Stomach (tissue), 9 donors: Measurements from ENCODE around the gene G3BP2. TPM values are rescaled to one million over a fixed set of nuclear protein-coding genes. Genes with fewer than 3 reads are reported as not detected.

Source experiments
- DNase-seq, 2 donors: peaks; one replicate each; pipeline versions ENCODE4 v3.0.0 to v3.0.0-alpha.2; 2013 to 2019
- H3K27ac ChIP-seq, 5 donors: fragments of 200-600 bp in 4 of 5; sonication (generic) in 4 of 5; one replicate each; pipeline ENCODE4 v1.5.1; 2013 to 2019; ENCODE audit warnings: mild to moderate bottlenecking in 1 of 5, moderate library complexity in 1 of 5
- H3K27me3 ChIP-seq, 3 donors: fragments of 200-600 bp; sonication (generic); one replicate each; pipeline ENCODE4 v1.5.1; 2017 to 2019; ENCODE audit warnings: mixed run types in 1 of 3
- H3K36me3 ChIP-seq, 4 donors: fragments of 200-600 bp; sonication (generic); 1 replicate in 3 of 4; 2 replicates in 1 of 4; pipeline ENCODE4 v1.5.1; 2016 to 2019
- H3K4me1 ChIP-seq, 4 donors: fragments of 200-600 bp; sonication (generic); one replicate each; pipeline ENCODE4 v1.5.1; 2016 to 2019
- H3K4me3 ChIP-seq, 4 donors: fragments of 200-600 bp; sonication (generic) in 3 of 4; one replicate each; pipeline ENCODE4 v1.5.1; 2016 to 2019; ENCODE audit warnings: mild to moderate bottlenecking in 1 of 4
- H3K9me3 ChIP-seq, 4 donors: fragments of 200-600 bp; sonication (generic); one replicate each; pipeline ENCODE4 v1.5.1; 2016 to 2019
- EP300 ChIP-seq: sonication (generic); formaldehyde crosslinking; IDR thresholded peaks from one replicate; pipeline ENCODE4 v1.6.1; 2017; ENCODE audit warnings: antibody characterized with exemption
- POLR2A ChIP-seq, 4 donors: fragments of 450-650 bp; IDR thresholded peaks; one replicate each; pipeline ENCODE4 v1.6.1; 2016; ENCODE audit warnings: antibody characterized with exemption in 4 of 4, control low read depth in 2 of 4, mild to moderate bottlenecking in 1 of 4, moderate library complexity in 1 of 4
- POLR2AphosphoS5 ChIP-seq, 3 donors: sonication (generic); formaldehyde crosslinking; IDR thresholded peaks; one replicate each; pipeline ENCODE4 v1.6.1; 2016; ENCODE audit warnings: antibody characterized with exemption in 3 of 3
- WGBS, 5 donors: extraction: QIAGEN DNeasy Blood & Tissue Kit in 3 of 5; methylation state at CpG; one replicate each; pipeline versions ENCODE4 v1.1.5 to v1.1.7; 2013 to 2018; 5-methylcytosine and 5-hydroxymethylcytosine counted together
- intact Hi-C: fragments of 100-400 bp; cut with DNase I; formaldehyde crosslinking; loops from one replicate; pipeline ENCODE4 v1.15.1; 2023; ENCODE audit warnings: low total_unique reads
- polyA plus RNA-seq, 3 donors: library from polyadenylated mRNA; stranded (reverse); fragments of 200-250 nt; gene quantifications; one replicate each; pipeline ENCODE4 v1.2.3, GENCODE V29; 2013
- total RNA-seq, 5 donors: library from RNA; depleted of rRNA; stranded (reverse); fragments of >200 nt; gene quantifications; one replicate each; pipeline versions ENCODE4 v1.1.0 to v1.2.3, GENCODE V29; 2014 to 2016
- TF ChIP-seq, protein P1 (sequence below), 7 experiments: fragments of 450-650 bp in 4 of 7; fragments of 200-600 bp in 3 of 7; sonication (generic) in 3 of 7; IDR thresholded peaks; one replicate each; pipeline ENCODE4 v1.5.1; 2016 to 2019; ENCODE audit warnings: antibody characterized with exemption in 7 of 7, control low read depth in 2 of 7, mild to moderate bottlenecking in 1 of 7
- donor health status: healthy with polysubstance abuse.
- donor health status: Bipolar disorder and iron deficiency.
- donor health status: healthy.

Gene G3BP2
- total and polyA plus RNA-seq, 8 donors, result 15.2 to 183 (median 36.4) TPM

DNA sequence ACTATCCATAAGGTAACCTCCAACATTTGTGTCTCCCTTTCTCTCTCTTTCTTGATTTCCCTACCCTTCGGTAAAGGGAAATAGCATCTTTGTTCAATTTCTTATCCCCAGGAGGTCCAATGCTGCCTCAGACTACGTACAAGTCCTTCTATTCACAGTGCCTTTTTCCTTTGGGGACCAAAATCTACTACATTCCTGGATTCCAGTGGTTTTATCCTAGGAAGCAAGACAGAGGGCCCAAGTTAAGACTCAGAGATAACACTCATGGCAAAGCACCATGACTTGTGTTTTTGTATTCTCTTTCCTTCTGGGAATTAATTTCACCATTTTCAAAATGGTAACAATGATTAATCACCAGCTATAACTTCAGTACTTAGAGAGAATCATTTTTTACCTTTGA, 10.6 kb downstream of the G3BP2 start:
- H3K4me3 ChIP-seq, result no peak overlapping the region
- no peaks in the 10 kb centered on the region for H3K9me3 ChIP-seq
- intact Hi-C loops, result no loop called here
- TF ChIP-seq, protein P1, sequence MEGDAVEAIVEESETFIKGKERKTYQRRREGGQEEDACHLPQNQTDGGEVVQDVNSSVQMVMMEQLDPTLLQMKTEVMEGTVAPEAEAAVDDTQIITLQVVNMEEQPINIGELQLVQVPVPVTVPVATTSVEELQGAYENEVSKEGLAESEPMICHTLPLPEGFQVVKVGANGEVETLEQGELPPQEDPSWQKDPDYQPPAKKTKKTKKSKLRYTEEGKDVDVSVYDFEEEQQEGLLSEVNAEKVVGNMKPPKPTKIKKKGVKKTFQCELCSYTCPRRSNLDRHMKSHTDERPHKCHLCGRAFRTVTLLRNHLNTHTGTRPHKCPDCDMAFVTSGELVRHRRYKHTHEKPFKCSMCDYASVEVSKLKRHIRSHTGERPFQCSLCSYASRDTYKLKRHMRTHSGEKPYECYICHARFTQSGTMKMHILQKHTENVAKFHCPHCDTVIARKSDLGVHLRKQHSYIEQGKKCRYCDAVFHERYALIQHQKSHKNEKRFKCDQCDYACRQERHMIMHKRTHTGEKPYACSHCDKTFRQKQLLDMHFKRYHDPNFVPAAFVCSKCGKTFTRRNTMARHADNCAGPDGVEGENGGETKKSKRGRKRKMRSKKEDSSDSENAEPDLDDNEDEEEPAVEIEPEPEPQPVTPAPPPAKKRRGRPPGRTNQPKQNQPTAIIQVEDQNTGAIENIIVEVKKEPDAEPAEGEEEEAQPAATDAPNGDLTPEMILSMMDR (IDR thresholded peaks at IDR 0.05), result no peak
- TF ChIP-seq POLR2AphosphoS5 (IDR thresholded peaks at IDR 0.05), result no peak
- no peak for TF ChIP-seq POLR2A (IDR thresholded peaks at IDR 0.05)
- TF ChIP-seq EP300, result no peak
- peaks cover 5 to 63% (median 35%) of the 10 kb centered on the region in 4 donors for H3K4me1 ChIP-seq
- H3K27ac ChIP-seq, result no peak overlapping the region
- no peaks in the 10 kb centered on the region for H3K27me3 ChIP-seq
- 87 to 99% (median 91%) methylated on average over 2 of the region's 2 CpGs for WGBS, 5 donors
- H3K36me3 ChIP-seq, result peaks cover 15 to 39% (median 29%) of the 10 kb centered on the region in 4 donors
- DNase-seq, result no peak

- WGBS, 5 donors, result 42 to 67% (median 62%) methylated on average over 2 of the region's 2 CpGs
- no peaks in the 10 kb centered on the region for H3K27me3 ChIP-seq
- TF ChIP-seq, protein P1 (IDR thresholded peaks at IDR 0.05), result no peak
- TF ChIP-seq POLR2A (IDR thresholded peaks at IDR 0.05) (no peak), EP300 (no peak)
- peaks cover 0 to 51% (median 27%) of the 10 kb centered on the region in 4 donors for H3K4me1 ChIP-seq
- intact Hi-C loops, result no loop called here
- H3K27ac ChIP-seq, result no peak overlapping the region
- H3K36me3 ChIP-seq, result peaks cover 15 to 60% (median 49%) of the 10 kb centered on the region in 4 donors
- H3K9me3 ChIP-seq, result no peaks in the 10 kb centered on the region
- no peak overlapping the region for H3K4me3 ChIP-seq
- no peak for DNase-seq
These were observed 12.7 kb downstream of the G3BP2 start for GRCh38 chr4:75660491-75660890.

GRCh38 chr4:75659512-75660031, 13.6 kb downstream of the G3BP2 start:
- 33 to 64% (median 52%) methylated on average over 1 of the region's 1 CpG for WGBS, 5 donors
- peaks cover 21 to 69% (median 59%) of the 10 kb centered on the region in 4 donors for H3K36me3 ChIP-seq
- H3K4me3 ChIP-seq, result no peak overlapping the region
- no peaks in the 10 kb centered on the region for H3K27me3 ChIP-seq
- H3K9me3 ChIP-seq, result no peaks in the 10 kb centered on the region
- TF ChIP-seq POLR2A (IDR thresholded peaks at IDR 0.05) (no peak), POLR2AphosphoS5 (IDR thresholded peaks at IDR 0.05) (no peak), EP300 (no peak)
- TF ChIP-seq, protein P1 (IDR thresholded peaks at IDR 0.05), result no peak
- DNase-seq, result no peak
- H3K27ac ChIP-seq, result no peak overlapping the region
- peaks cover 0 to 56% (median 25%) of the 10 kb centered on the region in 4 donors for H3K4me1 ChIP-seq
- intact Hi-C loops, result no loop called here

GRCh38 chr4:75658876-75659275, 14.3 kb downstream of the G3BP2 start:
- TF ChIP-seq, protein P1 (IDR thresholded peaks at IDR 0.05), result no peak
- TF ChIP-seq EP300, result no peak
- TF ChIP-seq POLR2A (IDR thresholded peaks at IDR 0.05), result no peak
- no peak for TF ChIP-seq POLR2AphosphoS5 (IDR thresholded peaks at IDR 0.05)
- Histone ChIP-seq H3K9me3 (no peaks in the 10 kb centered on the region), H3K27ac (no peak overlapping the region), H3K4me3 (no peak overlapping the region), H3K36me3 (peaks cover 21 to 76% (median 66%) of the 10 kb centered on the region in 4 donors), H3K4me1 (peaks cover 0 to 57% (median 22%) of the 10 kb centered on the region in 4 donors), H3K27me3 (no peaks in the 10 kb centered on the region)
- intact Hi-C loops, result no loop called here
- DNase-seq, result peak in 1 of 2 donors; percentile 17
- 80 to 86% (median 83%) methylated on average over 4 of the region's 4 CpGs for WGBS, 5 donors
